CD4-positive, alpha-beta T cell (primary cell): ENCODE results near the gene ARFGEF3. TPM values are rescaled to one million over a fixed set of nuclear protein-coding genes. Genes with fewer than 3 reads are reported as not detected.
"Not testable (repeated sequence)": the region's sequence is repeated elsewhere in the genome, so short reads cannot be mapped to it uniquely, and the experiment has no call there.

ENCODE experiments used
- ATAC-seq: fragments of 200-7000 bp; cut with Tn5 transposase; one replicate; pipeline ENCODE4 v1.10.0; 2022; ENCODE audit warnings: mild to moderate bottlenecking; ENCODE audit not compliant: poor library complexity
- CTCF ChIA-PET: fragments of 350-600 bp; sonication (Branson Sonifier 250); formaldehyde crosslinking; loops from one replicate; lab custom pipeline; 2021; ENCODE audit warnings: antibody characterized with exemption, inconsistent platforms; lab: Charles Lee
- POLR2A ChIA-PET: fragments of 350-600 bp; sonication (Branson Sonifier 250); formaldehyde crosslinking; loops from one replicate; lab custom pipeline; 2021; ENCODE audit warnings: antibody characterized with exemption, inconsistent platforms; lab: Charles Lee
- DNase-seq, 14 experiments: peaks; one replicate each; pipeline ENCODE4 v3.0.0-alpha.2; 2013 to 2020; ENCODE audit warnings: mixed read lengths in 2 of 14
- H3K27ac ChIP-seq, 2 donors: one replicate each; pipeline versions ENCODE4 v1.5.1 to v1.7.0; 2013; ENCODE audit warnings: low read length in 2 of 2, low read depth in 1 of 2, mild to moderate bottlenecking in 1 of 2
- H3K27me3 ChIP-seq, 2 experiments: 1 replicate in 1 of 2; 2 replicates in 1 of 2; pipeline versions ENCODE4 v1.6.1 to v1.7.0; 2013; ENCODE audit warnings: low read length in 2 of 2, control low read depth in 1 of 2, mild to moderate bottlenecking in 1 of 2, moderate library complexity in 1 of 2; ENCODE audit not compliant: insufficient read depth in 2 of 2, control insufficient read depth in 1 of 2
- H3K36me3 ChIP-seq: one replicate; pipeline ENCODE4 v1.6.1; 2013; ENCODE audit warnings: low read length, control low read depth; ENCODE audit not compliant: insufficient read depth
- H3K4me1 ChIP-seq: one replicate; pipeline ENCODE4 v1.6.1; 2013; ENCODE audit warnings: low read length, control low read depth; ENCODE audit not compliant: insufficient read depth
- H3K4me3 ChIP-seq: one replicate; pipeline ENCODE4 v1.5.1; 2013; ENCODE audit warnings: mild to moderate bottlenecking, low read length, moderate library complexity
- H3K9me3 ChIP-seq, 2 experiments: 1 replicate in 1 of 2; 2 replicates in 1 of 2; pipeline versions ENCODE4 v1.6.1 to v1.7.0; 2013; ENCODE audit warnings: low read length in 2 of 2, mild to moderate bottlenecking in 2 of 2, control low read depth in 1 of 2, moderate library complexity in 1 of 2; ENCODE audit not compliant: control insufficient read depth in 1 of 2, insufficient read depth in 1 of 2
- H3K27ac Mint-ChIP-seq: one replicate; pipeline ENCODE4 v1.8.0; 2020; ENCODE audit warnings: mixed read lengths
- H3K27me3 Mint-ChIP-seq: one replicate; pipeline ENCODE4 v1.8.0; 2021; ENCODE audit warnings: mixed read lengths
- H3K36me3 Mint-ChIP-seq: one replicate; pipeline ENCODE4 v1.8.0; 2021; ENCODE audit warnings: low read depth, mixed read lengths
- H3K4me1 Mint-ChIP-seq: one replicate; pipeline ENCODE4 v1.8.0; 2021; ENCODE audit warnings: low read depth, mixed read lengths
- H3K4me3 Mint-ChIP-seq: one replicate; pipeline ENCODE4 v1.8.0; 2020; ENCODE audit warnings: mild to moderate bottlenecking, mixed read lengths
- H3K9me3 Mint-ChIP-seq: one replicate; pipeline ENCODE4 v1.8.0; 2020; ENCODE audit warnings: mixed read lengths
- CTCF ChIP-seq: fragments of 200-600 bp; IDR thresholded peaks from one replicate; pipeline ENCODE4 v1.8.0; 2022; ENCODE audit warnings: antibody characterized with exemption, mild to moderate bottlenecking
- intact Hi-C, 2 experiments: fragments of 100-400 bp; cut with DNase I in 1 of 2; cut with micrococcal nuclease in 1 of 2; formaldehyde crosslinking; loops; one replicate each; pipeline versions ENCODE4 v1.15.1 to v1.9.0; 2023 to 2025; cut with DNase I, micrococcal nuclease
- total RNA-seq, 174 experiments: library from RNA in 2 of 174; stranded (reverse) in 2 of 174; gene quantifications; one replicate each; pipeline ENCODE4 v1.2.3 and lab custom pipeline; 2021 to 2026

The ARFGEF3 gene
- total RNA-seq, 2 experiments from 2014 or later: not detected

- Histone ChIP-seq H3K27ac (no peak overlapping the region), H3K9me3 (no peaks in the 10 kb centered on the region), H3K36me3 (no peaks in the 10 kb centered on the region), H3K27me3 (no peaks in the 10 kb centered on the region), H3K4me1 (no peaks in the 10 kb centered on the region), H3K4me3 (no peak overlapping the region)
- no peak for ATAC-seq
- no peak overlapping the region for H3K27ac Mint-ChIP-seq
- H3K9me3 Mint-ChIP-seq: no peaks in the 10 kb centered on the region
- H3K4me1 Mint-ChIP-seq: no peaks in the 10 kb centered on the region
- no peak for DNase-seq
- no peaks in the 10 kb centered on the region for H3K36me3 Mint-ChIP-seq
- POLR2A ChIA-PET: no interaction called here
- H3K27me3 Mint-ChIP-seq: peaks cover 21% of the 10 kb centered on the region
- CTCF ChIA-PET: no interaction called here
- TF ChIP-seq CTCF: no peak
- no peak overlapping the region for H3K4me3 Mint-ChIP-seq
- intact Hi-C loops: no loop called here
Measured at GRCh38 chr6:138357928-138358327, 196.2 kb downstream of the ARFGEF3 start.

DNA sequence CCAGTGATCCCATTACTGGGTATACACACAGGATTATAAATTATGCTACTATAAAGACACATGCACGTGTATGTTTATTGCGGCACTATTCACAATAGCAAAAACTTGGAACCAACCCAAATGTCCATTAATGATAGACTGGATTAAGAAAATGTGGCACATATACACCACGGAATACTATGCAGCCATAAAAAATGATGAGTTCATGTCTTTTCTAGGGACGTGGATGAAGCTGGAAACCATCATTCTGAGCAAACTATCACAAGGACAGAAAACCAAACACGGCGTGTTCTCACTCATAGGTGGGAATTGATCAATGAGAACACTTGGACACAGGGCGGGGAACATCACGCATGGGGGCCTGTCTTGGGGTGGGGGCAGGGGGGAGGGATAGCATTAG, 206.9 kb downstream of the ARFGEF3 start:
- H3K4me3 ChIP-seq, H3K36me3 ChIP-seq, H3K27me3 ChIP-seq, H3K4me1 Mint-ChIP-seq, H3K4me1 ChIP-seq, H3K27ac Mint-ChIP-seq, H3K9me3 ChIP-seq, H3K9me3 Mint-ChIP-seq, ATAC-seq, H3K4me3 Mint-ChIP-seq, CTCF ChIA-PET, intact Hi-C loops, H3K36me3 Mint-ChIP-seq, H3K27ac ChIP-seq, DNase-seq: not testable (repeated sequence)
- H3K27me3 Mint-ChIP-seq: peaks cover 30% of the 10 kb centered on the region
- POLR2A ChIA-PET: interaction anchor here (0.6 kb wide), 1 partner anchor 395 kb away, joined by 3 read pairs; no protein-coding TSS in a partner anchor

GRCh38 chr6:138370631-138371451, 209.1 kb downstream of the ARFGEF3 start:
- Mint-ChIP-seq H3K4me3 (no peak overlapping the region), H3K27ac (no peak overlapping the region), H3K27me3 (peaks cover 21% of the 10 kb centered on the region), H3K36me3 (no peaks in the 10 kb centered on the region), H3K9me3 (no peaks in the 10 kb centered on the region), H3K4me1 (no peaks in the 10 kb centered on the region)
- intact Hi-C loops: no loop called here
- Histone ChIP-seq H3K4me3 (no peak overlapping the region), H3K27ac (no peak overlapping the region), H3K4me1 (no peaks in the 10 kb centered on the region), H3K27me3 (no peaks in the 10 kb centered on the region), H3K36me3 (no peaks in the 10 kb centered on the region), H3K9me3 (no peaks in the 10 kb centered on the region)
- DNase-seq (no peak), ATAC-seq (no peak)
- POLR2A ChIA-PET: no interaction called here
- CTCF ChIA-PET: no interaction called here
- no peak for TF ChIP-seq CTCF

- ChIA-PET CTCF (no interaction called here), POLR2A (interaction anchor here (0.6 kb wide), 1 partner anchor 111 kb away, joined by 3 read pairs; no protein-coding TSS in a partner anchor)
- no peak overlapping the region for H3K4me3 Mint-ChIP-seq
- no peaks in the 10 kb centered on the region for H3K9me3 Mint-ChIP-seq
- intact Hi-C loops: no loop called here
- no peaks in the 10 kb centered on the region for H3K36me3 Mint-ChIP-seq
- no peaks in the 10 kb centered on the region for H3K36me3 ChIP-seq
- peaks cover 20% of the 10 kb centered on the region for H3K27me3 Mint-ChIP-seq
- no peak overlapping the region for H3K27ac ChIP-seq
- DNase-seq (no peak), ATAC-seq (no peak)
- no peak overlapping the region for H3K4me3 ChIP-seq
- no peaks in the 10 kb centered on the region for H3K9me3 ChIP-seq
- no peaks in the 10 kb centered on the region for H3K27me3 ChIP-seq
- H3K27ac Mint-ChIP-seq: no peak overlapping the region
- H3K4me1 ChIP-seq: no peaks in the 10 kb centered on the region
- TF ChIP-seq CTCF: no peak
- no peaks in the 10 kb centered on the region for H3K4me1 Mint-ChIP-seq
Measured at GRCh38 chr6:138371452-138371711, 209.6 kb downstream of the ARFGEF3 start.
